Smooth muscle cell (in vitro differentiated cells): Measurements from ENCODE around the gene THSD4. TPM values are rescaled to one million over a fixed set of nuclear protein-coding genes. Genes with fewer than 3 reads are reported as not detected.

Experiments
- DNase-seq: peaks from one replicate; lab custom pipeline; 2025; ENCODE audit not compliant: unreplicated experiment; lab: John Stamatoyannopoulos, UW
- H2AFZ ChIP-seq: fragments of 200-600 bp; sonication (generic); 2 replicates; pipeline ENCODE4 v1.6.0; 2016; ENCODE audit warnings: antibody characterized with exemption, low read depth, mild to moderate bottlenecking
- H3F3A ChIP-seq: fragments of 200-600 bp; sonication (generic); 2 replicates; pipeline ENCODE4 v1.6.0; 2017; ENCODE audit warnings: antibody characterized with exemption, low read depth
- H3K27ac ChIP-seq: fragments of 200-600 bp; sonication (generic); 2 replicates; pipeline ENCODE4 v1.5.1; 2016; ENCODE audit warnings: low read depth, mild to moderate bottlenecking
- H3K27me3 ChIP-seq: fragments of 200-600 bp; sonication (generic); 2 replicates; pipeline ENCODE4 v1.6.1; 2016; ENCODE audit warnings: low read depth, mild to moderate bottlenecking
- H3K36me3 ChIP-seq: fragments of 200-600 bp; sonication (generic); 2 replicates; pipeline ENCODE4 v1.5.1; 2016; ENCODE audit warnings: low read depth
- H3K4me1 ChIP-seq: fragments of 200-600 bp; sonication (generic); 2 replicates; pipeline ENCODE4 v1.5.1; 2016; ENCODE audit warnings: low read depth
- H3K4me2 ChIP-seq: fragments of 200-600 bp; sonication (generic); 2 replicates; pipeline ENCODE4 v1.6.0; 2016; ENCODE audit warnings: mild to moderate bottlenecking
- H3K4me3 ChIP-seq: fragments of 200-600 bp; sonication (generic); 2 replicates; pipeline ENCODE4 v1.5.1; 2016; ENCODE audit warnings: mild to moderate bottlenecking
- H3K79me2 ChIP-seq: fragments of 200-600 bp; sonication (generic); 2 replicates; pipeline ENCODE4 v1.6.0; 2016; ENCODE audit warnings: low read depth, mild to moderate bottlenecking
- H3K9ac ChIP-seq: fragments of 200-600 bp; sonication (generic); 2 replicates; pipeline ENCODE4 v1.6.0; 2016; ENCODE audit warnings: low read depth
- H3K9me3 ChIP-seq: fragments of 200-600 bp; sonication (generic); replicated peaks from 2 replicates; pipeline ENCODE4 v1.5.1; 2016; ENCODE audit warnings: low read depth
- H4K20me1 ChIP-seq: fragments of 200-600 bp; sonication (generic); 2 replicates; pipeline ENCODE4 v1.6.0; 2016; ENCODE audit warnings: low read depth
- CTCF ChIP-seq: fragments of 200-600 bp; sonication (generic); IDR thresholded peaks from 2 replicates; pipeline ENCODE4 v1.5.1; 2017; ENCODE audit warnings: borderline replicate concordance, mild to moderate bottlenecking, antibody characterized with exemption; ENCODE audit not compliant: insufficient read depth, poor library complexity, severe bottlenecking
- WGBS: methylation state at CpG from one replicate; pipeline ENCODE4 v1.1.7; 2016; ENCODE audit warnings: low lambda C conversion rate; 5-methylcytosine and 5-hydroxymethylcytosine counted together
- polyA plus RNA-seq: library from polyadenylated mRNA; unstranded; fragments of >200 nt; fragmentation: Nextera tagmentation; extraction: Ambion mirVana; gene quantifications from 2 replicates; pipeline ENCODE4 v1.2.1, GENCODE V29; 2016
- total RNA-seq: library from RNA; depleted of rRNA; stranded (reverse); fragments of >200 nt; gene quantifications from 2 replicates; pipeline ENCODE4 v1.2.3, GENCODE V29; 2014

Gene THSD4
- total and polyA plus RNA-seq, 2 experiments from 2014 or later: 2.5 to 4.1 TPM

DNA sequence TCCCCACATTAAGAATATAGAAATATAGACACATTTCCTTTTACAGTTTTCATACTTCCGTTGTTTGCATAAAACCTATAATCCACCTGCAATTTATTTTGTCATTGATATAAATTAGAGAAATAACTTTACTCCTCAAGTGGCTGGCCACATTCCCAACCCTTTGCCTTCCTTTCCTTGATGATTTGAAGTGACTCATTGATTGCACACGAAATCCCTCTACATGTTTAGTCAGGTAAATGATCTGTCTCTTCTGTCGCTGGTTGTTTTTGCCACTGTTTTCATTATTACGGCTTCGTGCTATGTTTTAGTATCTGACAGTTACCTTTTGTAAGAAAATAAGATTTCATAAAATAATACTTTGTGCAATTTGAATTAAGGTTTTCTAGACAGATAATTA lies 422.9 kb downstream of the THSD4 start:
- Histone ChIP-seq H3F3A (no peaks in the 10 kb centered on the region), H3K4me3 (no peak overlapping the region), H3K4me1 (peaks cover 11% of the 10 kb centered on the region), H3K79me2 (no peaks in the 10 kb centered on the region), H3K4me2 (no peak overlapping the region), H3K9ac (no peak overlapping the region), H2AFZ (no peak overlapping the region), H3K36me3 (no peaks in the 10 kb centered on the region), H3K27me3 (no peaks in the 10 kb centered on the region), H3K27ac (no peak overlapping the region), H3K9me3 (no peaks in the 10 kb centered on the region), H4K20me1 (no peaks in the 10 kb centered on the region)
- no peak for DNase-seq
- no peak for TF ChIP-seq CTCF
- WGBS: 91% methylated on average over 5 of the region's 5 CpGs

GRCh38 chr15:71541746-71542145 lies 426.5 kb downstream of the THSD4 start:
- Histone ChIP-seq H2AFZ (no peak overlapping the region), H3K27ac (no peak overlapping the region), H3K4me2 (no peak overlapping the region), H4K20me1 (no peaks in the 10 kb centered on the region), H3K4me3 (no peak overlapping the region), H3K36me3 (no peaks in the 10 kb centered on the region), H3K9ac (no peak overlapping the region), H3K79me2 (no peaks in the 10 kb centered on the region), H3K9me3 (no peaks in the 10 kb centered on the region), H3K27me3 (no peaks in the 10 kb centered on the region), H3F3A (no peaks in the 10 kb centered on the region), H3K4me1 (peaks cover 11% of the 10 kb centered on the region)
- no peak for TF ChIP-seq CTCF
- WGBS: 77% methylated on average over 2 of the region's 2 CpGs
- no peak for DNase-seq

GRCh38 chr15:71542836-71543235 lies 427.6 kb downstream of the THSD4 start:
- H3K9ac ChIP-seq: no peak overlapping the region
- H3K4me1 ChIP-seq: peaks cover 11% of the 10 kb centered on the region
- H3K79me2 ChIP-seq: no peaks in the 10 kb centered on the region
- H3F3A ChIP-seq: no peaks in the 10 kb centered on the region
- DNase-seq: no peak
- H3K4me3 ChIP-seq: no peak overlapping the region
- no peak for TF ChIP-seq CTCF
- H3K4me2 ChIP-seq: no peak overlapping the region
- no peaks in the 10 kb centered on the region for H3K9me3 ChIP-seq
- H3K27ac ChIP-seq: no peak overlapping the region
- no peaks in the 10 kb centered on the region for H3K27me3 ChIP-seq
- no peaks in the 10 kb centered on the region for H4K20me1 ChIP-seq
- H3K36me3 ChIP-seq: no peaks in the 10 kb centered on the region
- no peak overlapping the region for H2AFZ ChIP-seq

DNA sequence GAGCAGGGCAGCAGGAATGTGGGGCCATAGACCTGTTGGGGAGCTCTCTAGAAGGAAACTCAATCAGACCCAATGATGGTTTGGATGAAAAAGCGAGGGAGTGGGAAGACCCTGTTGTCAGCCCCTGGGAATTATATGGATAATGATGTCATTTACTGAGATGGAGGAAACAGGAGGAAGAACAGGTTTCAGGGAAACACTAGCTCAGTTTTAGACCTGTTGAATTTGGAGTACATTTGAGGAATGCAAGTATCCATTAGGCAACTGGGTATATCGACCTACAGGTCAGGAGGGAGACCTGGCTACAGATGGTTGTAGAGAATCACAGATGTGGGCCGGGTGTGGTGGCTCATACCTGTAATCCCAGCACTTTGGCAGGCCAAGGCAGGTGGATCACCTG lies 428.1 kb downstream of the THSD4 start:
- H3K4me2 ChIP-seq: no peak overlapping the region
- no peaks in the 10 kb centered on the region for H4K20me1 ChIP-seq
- H3K36me3 ChIP-seq: no peaks in the 10 kb centered on the region
- H3K9ac ChIP-seq: no peak overlapping the region
- no peaks in the 10 kb centered on the region for H3F3A ChIP-seq
- no peak for TF ChIP-seq CTCF
- DNase-seq: no peak
- H3K4me1 ChIP-seq: peaks cover 9% of the 10 kb centered on the region
- no peaks in the 10 kb centered on the region for H3K27me3 ChIP-seq
- no peak overlapping the region for H2AFZ ChIP-seq
- 79% methylated on average over 3 of the region's 3 CpGs for WGBS
- H3K4me3 ChIP-seq: no peak overlapping the region
- H3K9me3 ChIP-seq: no peaks in the 10 kb centered on the region
- no peak overlapping the region for H3K27ac ChIP-seq
- H3K79me2 ChIP-seq: no peaks in the 10 kb centered on the region
